Mucosa of stomach (tissue), 1 donor: Measurements from ENCODE around the gene NOXO1.
A peak's percentile ranks its signal among the peaks of the same experiment; 100 is the strongest.

ENCODE experiments used
- H3K27me3 ChIP-seq: one replicate; pipeline ENCODE4 v1.7.0; 2013; ENCODE audit warnings: mild to moderate bottlenecking, low read length; ENCODE audit not compliant: control insufficient read depth, insufficient read depth
- H3K36me3 ChIP-seq: one replicate; pipeline ENCODE4 v1.7.0; 2013; ENCODE audit warnings: low read length; ENCODE audit not compliant: control insufficient read depth, insufficient read depth
- H3K4me1 ChIP-seq: one replicate; pipeline ENCODE4 v1.7.0; 2013; ENCODE audit warnings: mild to moderate bottlenecking, low read length; ENCODE audit not compliant: control insufficient read depth, insufficient read depth
- H3K4me3 ChIP-seq: one replicate; pipeline ENCODE4 v1.7.0; 2013; ENCODE audit warnings: low read length
- H3K9ac ChIP-seq: one replicate; pipeline ENCODE4 v1.7.0; 2013; ENCODE audit warnings: mild to moderate bottlenecking, low read length, moderate library complexity
- H3K9me3 ChIP-seq: one replicate; pipeline ENCODE4 v1.7.0; 2013; ENCODE audit warnings: mild to moderate bottlenecking, low read length, moderate library complexity; ENCODE audit not compliant: control insufficient read depth
- donor health status: Pancreatic carcinoma.

Gene NOXO1

DNA sequence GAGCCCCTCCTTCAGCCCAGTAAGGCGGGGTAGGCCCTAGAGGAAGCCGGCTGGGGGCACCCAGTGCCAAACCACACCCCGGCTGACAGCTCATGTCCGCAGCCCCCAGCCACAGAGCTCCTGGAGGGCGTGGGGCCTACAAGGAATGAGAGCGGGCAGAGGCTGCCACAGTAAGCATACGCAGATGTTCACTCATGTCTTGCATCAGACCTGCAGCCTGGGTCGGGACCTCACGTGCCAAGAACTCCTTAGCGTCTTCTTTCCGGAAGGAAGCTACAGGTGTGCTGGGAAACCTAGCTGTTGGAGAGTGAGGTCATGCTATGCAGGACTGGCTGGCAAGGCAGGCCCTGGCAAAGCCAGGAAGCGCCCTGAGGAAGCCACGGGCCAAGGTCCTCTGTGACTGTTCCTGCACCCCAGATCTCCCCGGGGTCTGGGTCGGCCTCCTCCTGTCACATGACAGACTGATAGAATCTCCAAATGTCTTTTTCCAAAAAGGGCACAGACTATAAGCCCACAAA is 26.8 kb upstream of the NOXO1 start:
- no peaks in the 10 kb centered on the region for H3K9me3 ChIP-seq
- H3K4me1 ChIP-seq, result peaks cover 65% of the 10 kb centered on the region
- no peaks in the 10 kb centered on the region for H3K27me3 ChIP-seq
- peak overlapping the region; percentile 97 for H3K9ac ChIP-seq
- H3K4me3 ChIP-seq, result peak overlapping the region; percentile 89
- H3K36me3 ChIP-seq, result peaks cover 5% of the 10 kb centered on the region

DNA sequence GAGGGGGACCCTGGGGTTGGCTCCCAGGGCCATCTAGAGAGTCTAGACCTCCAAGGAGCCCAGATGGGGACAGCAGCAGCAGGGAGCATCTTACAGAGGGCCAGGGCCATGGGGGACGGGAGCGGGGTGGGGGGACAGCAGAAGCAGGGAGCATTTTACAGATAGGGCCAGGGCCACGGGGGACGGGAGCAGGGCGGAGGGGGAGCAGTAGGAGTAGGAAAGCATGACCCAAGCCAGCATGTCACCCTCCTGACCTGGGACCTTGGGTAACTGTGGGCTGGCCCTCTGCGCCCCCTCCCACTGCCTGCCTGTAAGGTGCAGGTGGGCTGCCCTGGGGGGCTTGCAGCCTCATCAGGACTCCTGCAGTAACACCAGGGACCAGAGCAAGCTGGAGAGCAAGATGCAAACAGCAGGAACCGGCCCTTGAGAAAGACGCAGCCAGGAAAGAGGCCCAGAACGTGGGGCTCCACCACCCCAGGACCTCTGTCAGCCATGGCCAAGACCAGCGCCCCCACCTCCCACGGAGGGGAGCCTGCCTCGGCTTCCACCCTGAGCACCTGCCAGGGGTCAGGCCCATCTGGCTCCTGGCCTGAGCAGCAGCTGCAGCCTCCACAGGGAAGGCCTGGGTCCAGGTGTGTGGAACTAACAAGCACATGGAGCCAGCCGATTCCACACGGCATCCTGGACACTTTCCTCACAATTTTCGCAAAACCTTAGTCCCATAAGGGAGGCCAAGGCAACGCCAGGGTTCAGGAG is 26.0 kb upstream of the NOXO1 start:
- Histone ChIP-seq H3K4me3 (no peak overlapping the region), H3K27me3 (no peaks in the 10 kb centered on the region), H3K4me1 (peaks cover 65% of the 10 kb centered on the region), H3K9ac (peak overlapping the region; percentile 97), H3K9me3 (no peaks in the 10 kb centered on the region), H3K36me3 (peaks cover 5% of the 10 kb centered on the region)

DNA sequence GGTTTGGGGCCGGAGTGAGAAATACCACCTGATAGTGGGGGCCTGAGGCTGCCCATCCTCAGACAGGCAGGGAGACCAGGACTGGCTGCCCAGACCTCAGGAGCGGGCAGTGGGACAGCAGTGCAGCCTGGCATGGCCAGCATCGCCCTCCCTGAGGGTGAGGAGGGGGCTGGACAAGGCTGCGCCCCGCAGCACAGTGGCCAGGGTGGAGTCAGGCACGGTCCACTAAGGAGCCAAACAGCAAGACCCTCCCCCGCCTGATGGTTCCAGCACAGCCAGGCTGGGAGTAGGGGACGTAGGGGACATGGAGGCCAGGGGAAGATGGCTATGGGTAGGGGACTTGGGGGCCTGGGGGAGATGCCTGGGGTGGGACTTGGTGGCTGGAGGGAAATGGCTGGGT is 25.0 kb upstream of the NOXO1 start:
- Histone ChIP-seq H3K9ac (no peak overlapping the region), H3K36me3 (peaks cover 5% of the 10 kb centered on the region), H3K4me3 (no peak overlapping the region), H3K4me1 (peaks cover 65% of the 10 kb centered on the region), H3K27me3 (no peaks in the 10 kb centered on the region), H3K9me3 (no peaks in the 10 kb centered on the region)

DNA sequence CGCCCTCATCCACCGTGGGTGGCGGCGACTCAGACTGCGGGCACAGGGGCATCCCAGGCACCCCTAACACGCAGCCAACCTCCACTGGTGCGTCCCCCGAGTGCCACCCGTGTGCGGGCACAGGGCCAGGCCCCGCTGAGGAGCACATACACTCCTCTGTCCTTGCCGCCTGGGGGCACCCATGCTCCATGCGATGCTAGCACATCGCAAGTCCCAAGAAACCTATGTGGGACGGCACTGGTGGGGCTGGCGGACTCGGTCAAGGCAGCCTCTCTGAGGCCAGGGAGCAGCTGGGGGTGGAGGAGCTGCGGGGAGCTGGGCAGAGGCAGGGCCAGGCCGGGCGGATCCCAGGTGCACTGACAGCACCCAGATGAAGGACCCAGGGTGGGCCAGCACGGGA is 24.4 kb upstream of the NOXO1 start:
- Histone ChIP-seq H3K9me3 (no peaks in the 10 kb centered on the region), H3K27me3 (no peaks in the 10 kb centered on the region), H3K4me3 (no peak overlapping the region), H3K36me3 (peaks cover 5% of the 10 kb centered on the region), H3K9ac (no peak overlapping the region), H3K4me1 (peaks cover 64% of the 10 kb centered on the region)

DNA sequence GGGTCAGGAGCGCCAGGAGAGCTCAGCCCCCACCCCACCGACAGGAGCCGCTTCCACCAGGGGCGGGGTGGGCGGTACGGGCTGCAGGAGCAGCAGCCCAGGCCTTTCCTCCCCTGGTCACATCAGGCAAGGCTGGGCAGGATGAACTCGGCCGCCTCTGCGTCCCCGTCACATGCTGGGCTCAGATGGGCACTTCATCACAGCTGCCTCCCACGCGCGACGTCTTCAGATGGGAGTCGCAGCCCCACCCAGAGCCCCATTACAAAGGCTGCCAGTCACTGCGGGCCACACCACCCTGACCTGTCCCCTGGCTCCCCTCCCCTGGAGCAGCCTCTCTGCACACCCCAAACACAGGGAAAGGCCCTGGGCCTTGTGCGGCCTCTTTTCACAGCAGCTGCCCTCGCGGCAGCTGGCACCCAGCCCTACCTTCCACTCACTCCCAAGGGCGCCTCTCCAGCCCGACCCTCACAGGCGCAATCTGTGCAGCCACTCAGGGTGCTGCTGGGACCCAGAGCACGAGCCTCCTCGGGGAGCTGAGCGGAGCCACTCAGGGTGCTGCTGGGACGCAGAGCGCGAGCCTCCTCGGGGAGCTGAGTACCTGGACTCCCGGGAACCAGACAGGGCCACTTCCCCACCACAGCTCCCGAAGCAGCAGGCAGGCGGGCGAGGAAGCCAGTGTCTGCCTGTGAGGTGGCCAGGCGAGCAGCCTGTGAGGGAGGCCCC is 23.7 kb upstream of the NOXO1 start:
- peak overlapping the region; percentile 29 for H3K9ac ChIP-seq
- H3K4me1 ChIP-seq, result peaks cover 57% of the 10 kb centered on the region
- H3K36me3 ChIP-seq, result peaks cover 5% of the 10 kb centered on the region
- no peak overlapping the region for H3K4me3 ChIP-seq
- no peaks in the 10 kb centered on the region for H3K27me3 ChIP-seq
- H3K9me3 ChIP-seq, result no peaks in the 10 kb centered on the region

DNA sequence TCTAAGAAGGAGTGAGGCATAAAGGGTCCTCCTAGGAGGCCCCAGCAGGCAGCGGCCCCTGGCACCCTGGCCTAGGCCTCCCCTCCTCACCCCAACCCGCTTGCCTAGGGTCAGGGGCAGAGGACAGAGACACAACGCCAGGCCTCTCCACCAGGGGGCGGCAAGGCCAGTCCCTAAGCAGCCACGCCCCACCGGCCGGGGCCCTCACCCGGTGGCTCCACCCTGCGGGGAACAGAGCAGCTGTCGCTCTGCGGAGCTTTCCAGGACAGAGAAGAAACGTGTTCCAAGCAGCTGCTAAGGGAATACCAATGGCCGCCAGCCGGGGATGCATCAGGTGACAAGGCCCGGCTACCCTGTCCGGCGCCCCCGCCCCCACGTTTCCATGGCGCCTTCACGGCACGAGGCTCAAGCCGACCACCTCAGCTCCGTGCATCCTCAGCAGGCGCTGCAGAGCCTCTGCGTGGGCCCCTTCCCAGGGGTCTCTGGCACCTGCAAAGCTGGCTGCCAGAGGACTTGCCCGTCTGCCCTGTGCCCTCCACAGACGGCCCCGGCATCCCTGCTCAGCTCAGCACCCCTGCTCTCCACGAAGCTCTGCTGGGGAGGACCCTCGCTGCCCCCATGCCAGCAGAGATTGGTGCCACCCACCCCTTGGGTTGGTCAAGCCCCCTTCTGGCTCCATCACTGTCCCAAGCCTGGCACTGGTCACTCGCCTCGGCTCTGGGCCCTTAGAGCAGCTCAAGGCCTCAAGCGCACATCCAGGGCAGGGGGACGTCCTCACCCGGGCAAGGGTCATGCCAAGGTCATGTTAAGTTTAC is 22.8 kb upstream of the NOXO1 start:
- Histone ChIP-seq H3K4me1 (peaks cover 56% of the 10 kb centered on the region), H3K9me3 (no peaks in the 10 kb centered on the region), H3K36me3 (peaks cover 5% of the 10 kb centered on the region), H3K9ac (peak overlapping the region; percentile 44), H3K27me3 (no peaks in the 10 kb centered on the region), H3K4me3 (no peak overlapping the region)

DNA sequence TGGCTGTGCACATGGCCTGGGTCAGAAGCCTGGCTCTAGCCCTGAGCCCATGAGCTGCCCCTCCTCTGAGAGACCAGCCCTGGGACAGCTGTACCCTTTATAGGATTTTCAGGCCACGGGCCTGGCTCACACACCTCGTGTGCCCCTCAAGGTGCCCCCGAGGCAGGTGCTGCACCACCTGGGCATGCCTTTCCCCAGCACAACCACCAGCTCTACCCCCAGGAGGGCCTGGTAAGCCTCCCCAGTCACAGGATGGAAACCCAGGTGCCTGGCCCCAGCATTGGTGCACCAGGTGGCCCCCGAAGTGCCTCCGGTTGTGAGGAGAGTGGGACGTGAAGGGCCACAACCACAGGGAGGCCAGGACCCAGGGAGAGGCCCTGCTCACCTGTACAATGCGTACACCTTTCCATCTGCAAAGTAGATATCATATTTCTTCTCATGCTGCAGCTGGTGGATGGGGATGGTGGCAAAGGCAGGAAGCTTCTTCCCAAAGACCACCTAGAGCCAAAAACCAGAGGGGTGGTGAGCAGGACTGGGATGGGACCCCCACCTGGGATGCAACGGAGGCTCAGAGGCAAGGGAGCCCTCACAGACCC is 22.1 kb upstream of the NOXO1 start:
- Histone ChIP-seq H3K9ac (peak overlapping the region; percentile 44), H3K27me3 (no peaks in the 10 kb centered on the region), H3K36me3 (peaks cover 5% of the 10 kb centered on the region), H3K4me3 (no peak overlapping the region), H3K4me1 (peaks cover 49% of the 10 kb centered on the region), H3K9me3 (no peaks in the 10 kb centered on the region)

DNA sequence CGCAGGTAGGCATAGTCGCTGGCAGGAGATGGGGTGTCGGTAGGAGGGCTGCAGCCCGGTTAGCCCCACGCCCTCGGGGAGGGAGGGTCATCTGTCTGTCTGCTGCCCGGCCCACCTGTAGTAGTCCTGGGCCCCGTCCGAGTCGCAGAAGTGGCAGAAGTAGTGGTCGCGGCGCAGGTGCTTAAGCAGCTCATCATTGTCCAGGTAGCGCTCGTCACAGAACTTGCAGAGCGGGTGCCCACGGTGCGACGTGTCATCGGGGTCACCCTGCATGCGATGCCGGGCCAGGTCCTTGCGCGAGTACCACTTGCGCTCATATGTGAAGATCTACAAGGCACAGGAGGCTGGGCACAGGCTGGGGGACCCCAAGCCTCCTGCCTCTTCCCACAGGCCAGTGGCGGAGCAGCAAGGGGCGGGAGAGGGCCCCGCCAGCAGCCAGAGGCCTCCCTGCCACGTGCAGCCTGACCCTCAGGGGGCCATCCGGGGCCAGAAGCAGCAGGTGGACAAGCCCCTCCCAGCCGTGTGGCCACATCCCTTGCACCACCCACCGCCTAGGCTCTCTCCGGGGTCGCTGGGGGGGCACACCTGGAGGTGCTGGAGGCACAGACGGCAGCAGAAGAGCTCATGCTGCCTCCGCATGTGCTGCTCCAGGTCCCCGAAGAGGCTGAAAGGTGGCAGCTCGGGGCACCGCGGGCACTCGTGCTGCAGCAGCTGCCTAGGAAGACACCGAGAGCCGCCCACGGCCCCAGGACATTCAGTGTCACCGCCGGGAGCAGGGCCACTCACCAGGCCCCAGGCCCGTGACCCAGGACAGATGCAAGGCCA is 21.3 kb upstream of the NOXO1 start:
- Histone ChIP-seq H3K36me3 (peaks cover 5% of the 10 kb centered on the region), H3K27me3 (no peaks in the 10 kb centered on the region), H3K9me3 (no peaks in the 10 kb centered on the region), H3K4me1 (peaks cover 42% of the 10 kb centered on the region), H3K9ac (no peak overlapping the region), H3K4me3 (no peak overlapping the region)

DNA sequence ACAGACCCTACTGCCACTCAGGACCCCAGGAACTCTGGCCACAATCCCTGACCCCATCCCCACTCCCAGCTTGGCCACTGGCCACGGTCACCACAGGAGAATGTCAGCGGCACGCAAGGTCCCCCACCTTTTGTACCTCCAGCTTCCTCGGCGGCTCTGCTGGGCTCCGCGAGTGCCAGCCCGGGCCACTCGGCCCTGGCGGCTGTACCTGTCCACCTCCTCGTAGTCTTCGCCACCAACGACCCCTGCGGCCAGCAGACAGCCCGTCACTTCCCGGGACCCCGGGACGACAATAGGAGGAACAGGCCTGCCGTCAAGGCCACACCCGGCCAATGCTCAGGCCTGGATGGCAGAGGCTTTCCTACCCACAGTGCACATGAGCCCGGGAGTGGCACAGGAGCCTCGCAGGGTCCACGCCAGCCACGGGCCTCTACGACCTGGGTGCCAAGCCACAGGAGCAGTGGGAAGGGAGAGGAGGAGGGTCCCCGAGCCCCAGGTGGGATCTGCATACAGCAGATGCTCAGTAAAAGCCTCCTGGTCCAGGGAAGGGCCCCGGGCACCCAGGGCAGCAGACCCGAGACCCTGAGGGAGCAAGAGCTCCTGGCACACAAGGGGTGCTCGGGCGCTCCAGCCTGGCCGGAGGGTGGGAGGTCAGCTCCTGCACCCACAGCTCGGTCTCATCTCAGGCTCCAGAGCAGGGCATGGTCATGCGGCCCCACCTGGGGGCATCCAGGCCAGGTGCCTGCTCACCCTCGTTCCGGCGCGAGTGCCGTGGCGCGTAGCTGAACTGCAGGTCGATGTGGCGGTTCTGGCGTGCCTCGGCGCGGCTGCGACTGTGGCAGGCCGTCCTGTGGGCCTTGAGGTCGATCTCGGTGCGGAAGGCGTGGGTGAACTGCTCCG is 20.4 kb upstream of the NOXO1 start:
- Histone ChIP-seq H3K4me1 (peaks cover 34% of the 10 kb centered on the region), H3K4me3 (no peak overlapping the region), H3K36me3 (peaks cover 5% of the 10 kb centered on the region), H3K9ac (no peak overlapping the region), H3K27me3 (no peaks in the 10 kb centered on the region), H3K9me3 (no peaks in the 10 kb centered on the region)

DNA sequence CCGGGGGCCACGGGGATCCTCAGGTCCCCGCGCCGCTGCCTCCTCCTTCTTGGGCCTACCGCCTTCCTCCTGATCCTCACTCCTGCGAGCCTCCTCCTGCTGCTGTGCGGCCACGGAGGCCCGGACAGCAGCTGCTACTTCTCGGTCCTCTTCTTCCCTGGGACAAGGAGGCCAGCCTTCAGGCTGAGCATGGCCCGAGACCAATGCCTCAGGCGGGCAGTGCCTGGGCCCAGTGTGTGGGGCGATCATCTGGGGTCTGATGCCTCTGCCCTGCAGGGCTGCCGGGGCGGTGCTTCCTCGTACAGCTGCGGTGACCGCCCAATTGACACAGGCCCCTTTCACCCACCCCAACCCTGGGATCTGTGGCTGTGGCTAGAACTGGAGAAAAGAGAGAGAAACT is 19.8 kb upstream of the NOXO1 start:
- no peak overlapping the region for H3K9ac ChIP-seq
- H3K4me1 ChIP-seq, result peaks cover 27% of the 10 kb centered on the region
- no peaks in the 10 kb centered on the region for H3K27me3 ChIP-seq
- peaks cover 5% of the 10 kb centered on the region for H3K36me3 ChIP-seq
- H3K4me3 ChIP-seq, result no peak overlapping the region
- no peaks in the 10 kb centered on the region for H3K9me3 ChIP-seq
